ENCODE data around the gene STIP1.

DNA sequence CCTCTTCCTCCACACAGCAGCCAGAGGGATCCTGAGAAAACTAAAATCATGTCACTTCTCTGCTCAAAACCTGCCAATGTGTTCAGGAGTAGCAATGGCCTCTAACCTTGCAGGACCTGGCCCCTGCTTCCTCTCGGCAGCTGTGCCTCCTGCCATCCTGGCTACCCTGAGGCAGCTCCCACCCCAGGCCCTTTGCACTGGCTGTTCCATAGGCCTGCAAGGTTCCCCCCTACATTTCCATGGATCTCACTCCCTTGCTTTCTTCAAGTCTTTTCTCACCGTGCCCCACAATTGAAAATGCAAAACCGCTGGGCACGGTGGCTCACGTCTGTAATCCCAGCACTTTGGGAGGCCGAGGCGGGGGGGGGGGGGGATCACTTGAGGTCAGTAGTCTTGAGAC is 2.1 kb upstream of the STIP1 start:
- TF ChIP-seq, protein P1, sequence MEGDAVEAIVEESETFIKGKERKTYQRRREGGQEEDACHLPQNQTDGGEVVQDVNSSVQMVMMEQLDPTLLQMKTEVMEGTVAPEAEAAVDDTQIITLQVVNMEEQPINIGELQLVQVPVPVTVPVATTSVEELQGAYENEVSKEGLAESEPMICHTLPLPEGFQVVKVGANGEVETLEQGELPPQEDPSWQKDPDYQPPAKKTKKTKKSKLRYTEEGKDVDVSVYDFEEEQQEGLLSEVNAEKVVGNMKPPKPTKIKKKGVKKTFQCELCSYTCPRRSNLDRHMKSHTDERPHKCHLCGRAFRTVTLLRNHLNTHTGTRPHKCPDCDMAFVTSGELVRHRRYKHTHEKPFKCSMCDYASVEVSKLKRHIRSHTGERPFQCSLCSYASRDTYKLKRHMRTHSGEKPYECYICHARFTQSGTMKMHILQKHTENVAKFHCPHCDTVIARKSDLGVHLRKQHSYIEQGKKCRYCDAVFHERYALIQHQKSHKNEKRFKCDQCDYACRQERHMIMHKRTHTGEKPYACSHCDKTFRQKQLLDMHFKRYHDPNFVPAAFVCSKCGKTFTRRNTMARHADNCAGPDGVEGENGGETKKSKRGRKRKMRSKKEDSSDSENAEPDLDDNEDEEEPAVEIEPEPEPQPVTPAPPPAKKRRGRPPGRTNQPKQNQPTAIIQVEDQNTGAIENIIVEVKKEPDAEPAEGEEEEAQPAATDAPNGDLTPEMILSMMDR (IDR thresholded peaks at IDR 0.05; ENCODE audit: low read depth, low read length, missing input control) = no peak
- TF ChIP-seq, protein P2, sequence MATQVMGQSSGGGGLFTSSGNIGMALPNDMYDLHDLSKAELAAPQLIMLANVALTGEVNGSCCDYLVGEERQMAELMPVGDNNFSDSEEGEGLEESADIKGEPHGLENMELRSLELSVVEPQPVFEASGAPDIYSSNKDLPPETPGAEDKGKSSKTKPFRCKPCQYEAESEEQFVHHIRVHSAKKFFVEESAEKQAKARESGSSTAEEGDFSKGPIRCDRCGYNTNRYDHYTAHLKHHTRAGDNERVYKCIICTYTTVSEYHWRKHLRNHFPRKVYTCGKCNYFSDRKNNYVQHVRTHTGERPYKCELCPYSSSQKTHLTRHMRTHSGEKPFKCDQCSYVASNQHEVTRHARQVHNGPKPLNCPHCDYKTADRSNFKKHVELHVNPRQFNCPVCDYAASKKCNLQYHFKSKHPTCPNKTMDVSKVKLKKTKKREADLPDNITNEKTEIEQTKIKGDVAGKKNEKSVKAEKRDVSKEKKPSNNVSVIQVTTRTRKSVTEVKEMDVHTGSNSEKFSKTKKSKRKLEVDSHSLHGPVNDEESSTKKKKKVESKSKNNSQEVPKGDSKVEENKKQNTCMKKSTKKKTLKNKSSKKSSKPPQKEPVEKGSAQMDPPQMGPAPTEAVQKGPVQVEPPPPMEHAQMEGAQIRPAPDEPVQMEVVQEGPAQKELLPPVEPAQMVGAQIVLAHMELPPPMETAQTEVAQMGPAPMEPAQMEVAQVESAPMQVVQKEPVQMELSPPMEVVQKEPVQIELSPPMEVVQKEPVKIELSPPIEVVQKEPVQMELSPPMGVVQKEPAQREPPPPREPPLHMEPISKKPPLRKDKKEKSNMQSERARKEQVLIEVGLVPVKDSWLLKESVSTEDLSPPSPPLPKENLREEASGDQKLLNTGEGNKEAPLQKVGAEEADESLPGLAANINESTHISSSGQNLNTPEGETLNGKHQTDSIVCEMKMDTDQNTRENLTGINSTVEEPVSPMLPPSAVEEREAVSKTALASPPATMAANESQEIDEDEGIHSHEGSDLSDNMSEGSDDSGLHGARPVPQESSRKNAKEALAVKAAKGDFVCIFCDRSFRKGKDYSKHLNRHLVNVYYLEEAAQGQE (IDR thresholded peaks at IDR 0.05) = no peak
- TF ChIP-seq JUND (IDR thresholded peaks at IDR 0.05) (no peak), FOXA1 (IDR thresholded peaks at IDR 0.05) (no peak), RAD21 (IDR thresholded peaks at IDR 0.05) (no peak), SP1 (IDR thresholded peaks at IDR 0.05) (no peak)
- TF ChIP-seq, protein P3, sequence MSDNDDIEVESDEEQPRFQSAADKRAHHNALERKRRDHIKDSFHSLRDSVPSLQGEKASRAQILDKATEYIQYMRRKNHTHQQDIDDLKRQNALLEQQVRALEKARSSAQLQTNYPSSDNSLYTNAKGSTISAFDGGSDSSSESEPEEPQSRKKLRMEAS (IDR thresholded peaks at IDR 0.05) = no peak
- TF ChIP-seq, protein P4, sequence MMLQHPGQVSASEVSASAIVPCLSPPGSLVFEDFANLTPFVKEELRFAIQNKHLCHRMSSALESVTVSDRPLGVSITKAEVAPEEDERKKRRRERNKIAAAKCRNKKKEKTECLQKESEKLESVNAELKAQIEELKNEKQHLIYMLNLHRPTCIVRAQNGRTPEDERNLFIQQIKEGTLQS (IDR thresholded peaks at IDR 0.05) = no peak

Measured in liver (tissue), 3 donors.